ENCODE results near the gene DDX49. TPM values are rescaled to one million over a fixed set of nuclear protein-coding genes. Genes with fewer than 3 reads are reported as not detected.

The DDX49 gene
- total RNA-seq, 1 experiment from 2014 or later: 68.8 TPM

DNA sequence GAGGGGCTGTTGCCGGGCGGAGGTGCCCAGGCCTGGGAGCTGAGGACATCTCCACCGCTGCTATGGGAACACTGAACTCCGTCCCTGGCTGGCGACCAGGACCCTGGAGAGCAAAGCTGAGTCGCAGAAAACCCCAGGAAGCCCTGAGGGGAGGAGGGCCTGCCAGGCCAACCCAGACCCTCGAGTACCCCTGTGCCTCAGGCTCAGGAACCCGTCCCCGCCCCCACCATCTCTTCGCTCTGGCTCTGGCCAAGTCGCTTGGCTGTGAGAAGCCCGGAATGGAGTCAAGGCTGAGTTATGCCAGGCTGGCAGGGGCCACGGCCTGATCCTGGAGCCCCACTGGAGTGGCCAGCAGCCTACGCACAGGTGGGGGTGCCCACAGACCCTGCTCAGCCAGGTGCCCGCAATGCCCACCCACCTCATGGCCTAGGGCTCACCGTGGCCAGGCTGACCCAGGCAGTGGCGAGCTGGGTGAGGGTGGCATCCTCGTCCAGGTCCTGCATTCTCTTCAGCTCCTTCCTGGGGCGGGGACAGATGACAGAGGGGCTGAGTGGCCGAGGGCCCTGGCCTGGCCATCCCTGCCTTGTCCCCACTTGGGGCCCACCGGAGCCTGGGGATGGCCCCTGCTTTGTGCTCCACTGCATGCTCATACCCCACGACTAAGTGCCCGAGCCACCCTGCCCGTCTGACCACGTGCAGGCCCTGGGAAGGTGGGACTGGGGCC is 15.0 kb upstream of the DDX49 start:
- Histone ChIP-seq H3K27me3 (replicated peaks; ENCODE audit: insufficient read depth, low read depth, low read length, poor library complexity) (no peaks in the 10 kb centered on the region), H3K27ac (ENCODE audit: low read depth, low read length, poor library complexity, severe bottlenecking) (no peak overlapping the region), H3K4me3 (ENCODE audit: low read depth, low read length, poor library complexity, severe bottlenecking) (no peak overlapping the region), H3K4me1 (ENCODE audit: insufficient read depth, low read length, poor library complexity, severe bottlenecking) (no peaks in the 10 kb centered on the region), H3K9me3 (ENCODE audit: low read depth, low read length, poor library complexity, severe bottlenecking) (no peaks in the 10 kb centered on the region), H3K36me3 (ENCODE audit: insufficient read depth, low read length, poor library complexity, severe bottlenecking) (peaks cover 3% of the 10 kb centered on the region)
- ChIA-PET CTCF (no interaction called here), POLR2A (ENCODE audit: low non-redundant PET) (interaction anchor here (0.6 kb wide), 1 partner anchor 23 kb away, joined by 3 read pairs; no protein-coding TSS in a partner anchor)
- BruUV-seq (replicated peaks): no TSS peak
- intact Hi-C loops (cut with micrococcal nuclease; ENCODE audit: unreplicated experiment): no loop called here
- TF ChIP-seq EZH2 (IDR thresholded peaks at IDR 0.05; ENCODE audit: borderline replicate concordance, low read depth, low read length, poor library complexity, severe bottlenecking): no peak
- TF ChIP-seq, protein P1, sequence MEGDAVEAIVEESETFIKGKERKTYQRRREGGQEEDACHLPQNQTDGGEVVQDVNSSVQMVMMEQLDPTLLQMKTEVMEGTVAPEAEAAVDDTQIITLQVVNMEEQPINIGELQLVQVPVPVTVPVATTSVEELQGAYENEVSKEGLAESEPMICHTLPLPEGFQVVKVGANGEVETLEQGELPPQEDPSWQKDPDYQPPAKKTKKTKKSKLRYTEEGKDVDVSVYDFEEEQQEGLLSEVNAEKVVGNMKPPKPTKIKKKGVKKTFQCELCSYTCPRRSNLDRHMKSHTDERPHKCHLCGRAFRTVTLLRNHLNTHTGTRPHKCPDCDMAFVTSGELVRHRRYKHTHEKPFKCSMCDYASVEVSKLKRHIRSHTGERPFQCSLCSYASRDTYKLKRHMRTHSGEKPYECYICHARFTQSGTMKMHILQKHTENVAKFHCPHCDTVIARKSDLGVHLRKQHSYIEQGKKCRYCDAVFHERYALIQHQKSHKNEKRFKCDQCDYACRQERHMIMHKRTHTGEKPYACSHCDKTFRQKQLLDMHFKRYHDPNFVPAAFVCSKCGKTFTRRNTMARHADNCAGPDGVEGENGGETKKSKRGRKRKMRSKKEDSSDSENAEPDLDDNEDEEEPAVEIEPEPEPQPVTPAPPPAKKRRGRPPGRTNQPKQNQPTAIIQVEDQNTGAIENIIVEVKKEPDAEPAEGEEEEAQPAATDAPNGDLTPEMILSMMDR (conservative IDR thresholded peaks at IDR 0.05; ENCODE audit: low read depth, low read length): no peak
- DNase-seq (ENCODE audit: low spot score): no peak

DNA sequence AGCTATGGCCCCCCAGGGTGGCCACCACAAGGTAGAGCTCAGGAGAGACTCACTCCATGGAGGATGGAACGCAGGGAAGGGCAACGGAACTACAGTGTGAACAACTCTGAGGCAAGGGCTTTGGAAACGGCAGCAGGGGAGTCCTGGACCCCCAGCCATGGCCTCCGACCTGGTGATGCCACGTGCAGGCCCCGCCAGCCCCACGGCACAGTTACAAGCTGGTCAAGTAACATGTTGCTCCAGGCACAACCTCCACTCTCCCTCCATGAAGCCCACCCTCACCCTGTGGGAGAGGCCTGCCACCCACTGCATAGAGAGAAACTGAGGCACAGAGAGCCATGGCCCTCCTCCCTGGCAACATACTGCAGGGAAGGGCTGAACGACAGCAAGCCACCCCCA is 14.5 kb upstream of the DDX49 start:
- H3K36me3 ChIP-seq (ENCODE audit: insufficient read depth, low read length, poor library complexity, severe bottlenecking): peaks cover 3% of the 10 kb centered on the region
- no peak overlapping the region for H3K27ac ChIP-seq (ENCODE audit: low read depth, low read length, poor library complexity, severe bottlenecking)
- BruUV-seq (replicated peaks): no TSS peak
- H3K27me3 ChIP-seq (replicated peaks; ENCODE audit: insufficient read depth, low read depth, low read length, poor library complexity): no peaks in the 10 kb centered on the region
- H3K9me3 ChIP-seq (ENCODE audit: low read depth, low read length, poor library complexity, severe bottlenecking): no peaks in the 10 kb centered on the region
- DNase-seq (ENCODE audit: low spot score): no peak
- POLR2A ChIA-PET (ENCODE audit: low non-redundant PET): no interaction called here
- H3K4me1 ChIP-seq (ENCODE audit: insufficient read depth, low read length, poor library complexity, severe bottlenecking): no peaks in the 10 kb centered on the region
- no peak overlapping the region for H3K4me3 ChIP-seq (ENCODE audit: low read depth, low read length, poor library complexity, severe bottlenecking)
- intact Hi-C loops (cut with micrococcal nuclease; ENCODE audit: unreplicated experiment): no loop called here
- no peak for TF ChIP-seq EZH2 (IDR thresholded peaks at IDR 0.05; ENCODE audit: borderline replicate concordance, low read depth, low read length, poor library complexity, severe bottlenecking)
- TF ChIP-seq, protein P1 (conservative IDR thresholded peaks at IDR 0.05; ENCODE audit: low read depth, low read length): no peak
- CTCF ChIA-PET: no interaction called here

DNA sequence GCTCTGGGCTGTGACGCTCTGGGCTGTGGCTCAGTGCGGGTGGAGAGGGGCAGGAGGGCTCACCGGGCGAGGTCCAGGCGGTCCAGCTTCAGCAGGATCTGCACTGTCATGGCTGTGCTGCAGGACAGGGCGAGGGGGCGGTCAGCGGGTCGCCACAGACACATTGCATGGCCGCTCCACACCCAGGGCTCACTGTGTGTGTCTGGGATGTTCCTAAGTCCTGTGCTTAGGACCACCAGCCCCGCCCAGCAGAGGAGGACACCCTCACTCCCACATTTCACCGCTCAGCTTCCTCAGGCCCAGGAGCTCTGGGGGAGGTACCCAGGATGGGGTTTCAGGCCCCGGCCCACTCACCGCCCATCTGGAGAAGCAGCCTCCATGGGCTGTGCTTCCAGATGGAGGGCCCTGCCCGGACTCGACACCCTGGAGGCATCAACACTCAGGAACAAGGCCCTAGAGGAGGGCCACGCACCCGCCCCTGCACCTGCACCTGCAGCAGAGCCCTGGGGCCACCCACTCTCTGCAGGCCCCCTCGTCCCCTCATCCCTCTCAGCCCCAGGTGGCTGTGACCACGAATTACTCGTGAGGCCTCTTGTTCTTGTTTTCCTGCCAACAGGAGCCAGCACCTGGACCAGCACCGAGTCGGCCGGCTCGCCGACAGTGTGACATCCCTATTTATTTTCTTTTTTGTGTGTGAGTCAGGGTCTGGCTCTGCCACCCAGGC is 13.8 kb upstream of the DDX49 start:
- no peak for DNase-seq (ENCODE audit: low spot score)
- no peak overlapping the region for H3K4me3 ChIP-seq (ENCODE audit: low read depth, low read length, poor library complexity, severe bottlenecking)
- no TSS peak for BruUV-seq (replicated peaks)
- CTCF ChIA-PET: no interaction called here
- H3K36me3 ChIP-seq (ENCODE audit: insufficient read depth, low read length, poor library complexity, severe bottlenecking): peaks cover 3% of the 10 kb centered on the region
- no peak overlapping the region for H3K27ac ChIP-seq (ENCODE audit: low read depth, low read length, poor library complexity, severe bottlenecking)
- no peaks in the 10 kb centered on the region for H3K4me1 ChIP-seq (ENCODE audit: insufficient read depth, low read length, poor library complexity, severe bottlenecking)
- no peaks in the 10 kb centered on the region for H3K27me3 ChIP-seq (replicated peaks; ENCODE audit: insufficient read depth, low read depth, low read length, poor library complexity)
- H3K9me3 ChIP-seq (ENCODE audit: low read depth, low read length, poor library complexity, severe bottlenecking): no peaks in the 10 kb centered on the region
- POLR2A ChIA-PET (ENCODE audit: low non-redundant PET): no interaction called here
- TF ChIP-seq EZH2 (IDR thresholded peaks at IDR 0.05; ENCODE audit: borderline replicate concordance, low read depth, low read length, poor library complexity, severe bottlenecking): no peak
- TF ChIP-seq, protein P1 (conservative IDR thresholded peaks at IDR 0.05; ENCODE audit: low read depth, low read length): no peak
- intact Hi-C loops (cut with micrococcal nuclease; ENCODE audit: unreplicated experiment): no loop called here
